Skin epidermis (tissue), 12 donors: ENCODE data around the gene TRIM7.
"Not testable (repeated sequence)": the region's sequence is repeated elsewhere in the genome, so short reads cannot be mapped to it uniquely, and the experiment has no call there.

Source experiments
- H3K27ac ChIP-seq, 21 experiments: fragments of 200-600 bp; sonication (generic) in 11 of 21; one replicate each; pipeline ENCODE4 v1.5.0; 2020; ENCODE audit warnings: mild to moderate bottlenecking in 3 of 21, inconsistent platforms in 2 of 21, moderate library complexity in 2 of 21
- H3K4me3 ChIP-seq, 7 experiments: fragments of 200-600 bp; sonication (generic) in 2 of 7; one replicate each; pipeline ENCODE4 v1.5.0; 2020; ENCODE audit warnings: inconsistent platforms in 2 of 7, mild to moderate bottlenecking in 2 of 7, moderate library complexity in 1 of 7

The TRIM7 gene

GRCh38 chr5:181163487-181164075 lies 41.4 kb downstream of the TRIM7 start:
- no peak overlapping the region for H3K4me3 ChIP-seq

DNA sequence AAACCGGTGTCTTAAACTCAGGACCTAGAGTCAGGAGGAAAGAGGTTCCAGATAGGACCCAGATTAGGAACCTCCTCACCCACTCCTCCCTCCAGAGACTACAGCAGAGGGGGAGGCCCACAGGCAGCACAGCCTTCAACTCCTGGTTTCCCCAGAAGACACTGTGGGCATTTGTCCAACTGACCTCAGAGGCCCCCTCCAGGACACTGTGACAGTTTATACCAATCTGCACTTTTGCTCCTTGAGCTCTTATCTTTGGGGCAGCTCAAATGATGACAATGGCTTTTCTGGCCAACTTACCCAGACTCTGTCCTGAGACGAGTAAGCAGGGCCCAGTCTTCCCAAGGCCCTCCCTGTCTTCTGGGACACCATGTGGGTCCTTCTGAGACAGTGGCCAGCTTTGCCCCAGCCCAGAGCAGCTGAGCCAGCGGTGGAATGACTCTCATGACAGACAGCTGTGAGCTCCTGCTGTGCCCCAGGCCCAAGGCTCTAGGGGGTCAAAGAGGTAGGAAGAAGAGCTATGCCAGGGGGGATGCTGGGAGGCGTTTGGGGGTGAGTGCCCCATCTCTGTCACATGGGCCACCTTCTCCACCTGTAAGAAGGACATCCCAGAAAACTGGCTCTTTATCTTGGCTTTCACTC lies 43.3 kb downstream of the TRIM7 start:
- peak overlapping the region in 3 of 21 experiments; percentile 14 to 68 (median 42) for H3K27ac ChIP-seq
- no peak overlapping the region for H3K4me3 ChIP-seq

More at GRCh38 chr5:181163487-181164075, 41.4 kb downstream of the TRIM7 start:
- H3K27ac ChIP-seq, result no peak overlapping the region

DNA sequence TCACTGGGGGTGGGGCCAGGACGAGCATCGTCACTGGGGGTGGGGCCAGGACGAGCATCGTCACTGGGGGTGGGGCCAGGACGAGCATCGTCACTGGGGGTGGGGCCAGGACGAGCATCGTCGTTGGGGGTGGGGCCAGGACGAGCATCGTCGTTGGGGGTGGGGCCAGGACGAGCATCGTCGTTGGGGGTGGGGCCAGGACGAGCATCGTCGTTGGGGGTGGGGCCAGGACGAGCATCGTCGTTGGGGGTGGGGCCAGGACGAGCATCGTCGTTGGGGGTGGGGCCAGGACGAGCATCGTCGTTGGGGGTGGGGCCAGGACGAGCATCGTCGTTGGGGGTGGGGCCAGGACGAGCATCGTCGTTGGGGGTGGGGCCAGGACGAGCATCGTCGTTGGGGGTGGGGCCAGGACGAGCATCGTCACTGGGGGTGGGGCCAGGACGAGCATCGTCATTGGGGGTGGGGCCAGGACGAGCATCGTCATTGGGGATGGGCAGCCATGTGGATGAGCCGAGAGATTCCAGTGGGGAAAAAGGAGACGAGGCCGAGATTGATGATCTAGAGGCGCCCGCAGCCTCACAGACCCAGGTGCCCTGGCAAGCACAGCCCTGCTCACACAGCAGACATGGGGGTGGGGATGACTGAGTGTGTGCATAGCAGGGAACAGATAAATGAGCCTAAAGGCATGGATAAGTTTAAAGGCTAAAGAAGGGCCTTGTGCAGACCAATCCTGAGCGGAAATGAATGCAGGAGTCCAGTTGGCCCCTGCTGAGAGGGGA lies 44.1 kb downstream of the TRIM7 start:
- Histone ChIP-seq H3K27ac (peak overlapping the region in 3 of 21 experiments; percentile 14 to 79 (median 42)), H3K4me3 (peak overlapping the region in 4 of 7 experiments; percentile 14 to 33 (median 26))

DNA sequence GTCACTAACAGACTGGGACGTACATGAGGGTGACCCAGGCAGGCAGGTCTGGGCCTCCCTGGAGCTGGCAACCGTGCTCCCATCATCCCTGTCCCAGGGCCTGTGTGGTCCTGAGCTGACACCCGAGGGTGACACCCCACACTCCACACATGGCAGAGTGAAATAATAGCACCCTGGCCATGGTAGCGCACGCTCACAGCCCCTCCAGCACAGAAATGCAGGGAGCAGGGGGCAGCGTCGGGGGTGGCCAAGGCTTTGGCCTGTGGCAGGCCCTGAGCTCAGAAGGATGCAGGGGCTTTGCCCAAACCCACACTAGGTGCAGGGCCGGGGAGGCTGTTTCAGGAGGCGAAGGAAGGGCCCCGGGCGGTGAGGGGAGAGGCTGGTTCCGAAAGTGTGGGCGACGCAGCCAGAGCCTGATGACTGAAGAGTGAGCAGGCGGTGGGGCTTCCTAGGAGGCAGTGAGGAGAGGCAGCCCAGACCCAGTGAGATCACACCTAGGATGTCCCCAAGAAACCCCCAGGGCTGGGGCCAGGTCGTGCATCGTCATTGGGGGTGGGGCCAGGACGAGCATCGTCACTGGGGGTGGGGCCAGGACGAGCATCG lies 44.7 kb downstream of the TRIM7 start:
- peak overlapping the region in 16 of 21 experiments; percentile 3 to 79 (median 66) for H3K27ac ChIP-seq
- H3K4me3 ChIP-seq, result peak overlapping the region in 6 of 7 experiments; percentile 9 to 33 (median 18)

DNA sequence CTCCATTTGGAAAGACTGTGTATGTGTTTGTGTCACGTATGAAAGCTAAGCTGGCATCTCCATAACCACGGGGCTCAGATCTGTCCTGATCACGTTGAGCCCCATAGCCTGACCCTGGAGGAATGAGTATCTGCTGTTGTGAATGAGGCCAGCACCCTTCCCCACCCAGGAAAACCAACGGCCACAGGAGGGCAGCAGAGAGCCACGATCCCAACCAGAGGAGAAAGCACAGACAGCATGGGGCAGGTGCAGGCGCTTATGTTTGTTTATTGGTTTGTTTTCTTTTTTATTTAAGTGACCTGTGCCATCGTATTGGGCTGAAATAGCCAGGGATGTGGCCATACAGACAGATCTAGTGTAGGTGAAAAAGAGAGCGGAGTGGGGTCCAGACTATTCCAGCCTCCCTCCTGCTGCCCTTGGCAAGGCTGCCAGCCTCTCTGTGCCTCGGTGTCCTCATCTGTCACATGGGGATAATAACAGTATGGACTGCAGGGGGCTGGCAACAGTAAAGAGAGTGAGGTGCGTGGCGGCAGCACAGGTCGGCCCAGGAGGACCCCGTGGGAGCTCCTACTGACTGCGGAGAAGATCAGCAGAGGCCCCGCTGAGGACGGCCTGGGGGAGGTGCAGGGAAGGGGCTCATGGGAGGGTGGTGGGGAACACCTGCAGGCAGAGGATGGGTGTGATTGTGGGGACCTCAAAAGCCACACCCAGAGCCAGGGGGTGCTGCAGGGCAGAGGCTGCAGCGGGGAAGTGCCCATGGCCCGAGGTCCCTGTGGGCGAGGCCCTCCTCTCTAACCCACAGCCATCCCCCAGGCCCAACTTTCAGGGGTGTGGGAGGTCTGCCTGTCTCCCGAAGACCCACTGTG lies 45.5 kb downstream of the TRIM7 start:
- Histone ChIP-seq H3K4me3 (peak overlapping the region in 1 of 7 experiments; percentile 33), H3K27ac (peak overlapping the region in 13 of 21 experiments; percentile 20 to 79 (median 67))

- Histone ChIP-seq H3K27ac (no peak overlapping the region), H3K4me3 (no peak overlapping the region)
Observed at GRCh38 chr5:181158869-181159268, 46.1 kb downstream of the TRIM7 start.

DNA sequence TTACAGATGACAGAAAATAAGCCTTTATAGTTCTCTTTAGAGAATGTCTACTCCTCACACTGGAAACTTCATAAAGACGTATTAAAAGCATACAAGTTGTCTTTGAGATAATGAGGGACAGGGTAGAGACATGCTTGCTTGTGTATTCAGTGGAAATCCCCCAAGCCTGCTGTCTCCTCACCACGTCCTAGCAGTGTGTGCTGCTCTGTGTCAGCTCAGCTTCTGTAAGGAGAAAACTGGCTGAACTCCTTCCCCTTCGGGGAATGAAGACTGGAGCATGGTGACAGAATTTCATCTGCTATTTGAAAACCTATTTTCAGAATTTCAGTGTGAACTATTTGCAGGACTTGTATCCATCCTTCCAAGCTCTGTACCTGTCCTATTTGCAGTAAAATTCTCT lies 48.2 kb downstream of the TRIM7 start:
- no peak overlapping the region for H3K27ac ChIP-seq
- H3K4me3 ChIP-seq, result no peak overlapping the region

DNA sequence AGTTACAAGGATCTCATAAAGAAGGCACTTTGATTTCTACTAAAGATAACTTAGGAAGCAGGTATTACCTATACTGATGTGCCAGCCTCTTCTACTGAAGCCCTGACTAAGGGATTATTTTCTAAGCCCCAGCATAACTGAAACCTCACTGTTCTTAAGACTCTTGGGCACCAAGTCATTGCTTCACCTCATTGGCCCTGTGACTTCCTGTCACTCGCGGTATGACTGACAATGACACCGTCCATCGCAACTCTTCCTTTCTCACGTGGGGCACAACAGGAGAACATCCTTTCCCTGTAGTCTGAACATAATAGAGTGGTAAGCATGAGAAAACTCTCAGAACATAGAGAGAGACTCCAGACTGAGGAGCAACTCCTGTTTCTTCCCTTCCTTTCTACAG lies 51.2 kb downstream of the TRIM7 start:
- Histone ChIP-seq H3K27ac (no peak overlapping the region), H3K4me3 (no peak overlapping the region)

GRCh38 chr5:181152406-181152805 lies 52.6 kb downstream of the TRIM7 start:
- H3K27ac ChIP-seq, result no peak overlapping the region
- no peak overlapping the region for H3K4me3 ChIP-seq

DNA sequence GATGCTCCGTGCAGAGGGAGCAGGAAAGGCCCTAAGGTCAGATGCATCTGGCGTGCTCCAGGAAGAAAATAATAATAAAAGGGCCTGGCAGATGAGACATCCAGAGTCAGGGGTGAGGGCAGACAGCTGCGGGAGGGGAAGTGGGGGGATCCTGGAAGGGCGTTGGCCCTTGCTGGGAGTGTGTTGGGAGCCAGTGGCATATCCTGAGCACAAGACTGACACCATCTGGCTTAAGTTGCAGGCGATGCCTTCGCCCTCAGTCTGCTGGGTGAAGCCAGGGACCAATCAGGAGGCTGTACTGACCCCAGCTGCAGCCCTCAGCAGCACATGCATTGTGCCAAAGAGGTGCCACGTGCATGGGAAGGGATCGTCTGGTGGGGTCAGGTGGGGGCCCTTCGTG lies 53.9 kb downstream of the TRIM7 start:
- H3K27ac ChIP-seq, result peak overlapping the region in 2 of 21 experiments; percentile 16 to 44
- no peak overlapping the region for H3K4me3 ChIP-seq

GRCh38 chr5:181149806-181150733 lies 54.9 kb downstream of the TRIM7 start:
- Histone ChIP-seq H3K27ac (peak overlapping the region in 8 of 21 experiments; percentile 30 to 79 (median 64)), H3K4me3 (no peak overlapping the region)

DNA sequence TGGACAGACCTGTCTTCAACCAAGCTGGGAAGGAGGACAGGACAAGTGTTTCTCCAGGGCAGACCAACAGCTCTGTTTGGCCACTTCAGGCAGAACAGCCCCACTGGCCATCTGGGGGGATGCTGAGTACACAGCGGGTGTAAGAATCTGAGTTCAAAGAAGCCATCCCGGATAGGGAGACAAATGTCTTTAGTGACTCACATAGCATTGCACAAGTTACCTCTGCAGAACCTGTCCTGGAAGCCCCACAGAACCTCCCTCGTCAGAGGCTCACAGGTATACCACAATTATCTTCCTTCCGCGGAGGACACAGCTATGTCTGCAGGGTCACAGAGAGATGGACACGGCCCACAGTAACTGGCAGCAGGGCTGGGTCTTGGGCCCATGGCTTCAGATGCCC lies 55.6 kb downstream of the TRIM7 start:
- no peak overlapping the region for H3K4me3 ChIP-seq
- peak overlapping the region in 9 of 21 experiments; percentile 6 to 79 (median 61) for H3K27ac ChIP-seq

DNA sequence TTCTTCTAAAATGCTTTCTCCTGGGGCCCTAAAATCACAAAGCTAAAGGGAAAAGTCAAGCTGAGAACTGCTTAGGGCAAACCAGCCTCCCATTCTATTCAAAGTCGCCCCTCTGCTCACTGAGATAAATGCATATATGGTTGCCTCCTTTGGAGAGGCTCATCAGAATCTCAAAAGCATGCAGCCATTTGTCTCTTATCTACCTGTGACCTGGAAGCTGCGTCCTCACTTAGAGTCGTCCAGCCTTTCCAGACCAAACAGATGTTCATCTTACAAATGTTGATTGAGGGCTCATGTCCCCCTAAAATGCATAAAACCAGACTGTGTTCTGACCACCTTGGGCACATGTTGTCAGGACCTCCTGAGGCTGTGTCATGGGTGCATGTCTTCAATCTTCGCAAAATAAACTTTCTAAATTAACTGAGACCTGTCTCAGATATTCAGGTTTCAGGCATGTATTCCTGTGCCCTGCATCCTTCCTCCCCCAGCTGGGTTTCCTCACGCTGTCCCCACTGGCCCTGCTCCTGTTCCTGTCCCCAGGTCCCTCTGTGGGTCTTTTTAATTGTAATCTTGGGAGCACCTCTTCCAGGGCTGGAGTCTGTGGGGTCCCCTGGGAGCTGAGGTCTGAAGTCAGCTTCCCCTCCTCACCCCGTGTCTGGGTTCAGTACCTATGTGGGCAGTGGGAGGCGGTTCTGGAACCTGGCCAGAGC lies 57.9 kb downstream of the TRIM7 start, which contains the start of gene OR2V2:
OR2V2 (plus strand) TSS at position 660 of the 710 bp plus-strand sequence. CDS start 7,357 bp downstream, outside the sequence.
- peak within 1 kb of the TSS in 4 of 21 experiments; percentile 55 to 79 (median 68) for H3K27ac ChIP-seq
- H3K4me3 ChIP-seq, result not testable (repeated sequence)

- no peak overlapping the region for H3K27ac ChIP-seq
- H3K4me3 ChIP-seq, result no peak overlapping the region
Observed at GRCh38 chr5:181145133-181145532, 59.9 kb downstream of the TRIM7 start.
